ENCODE measurements around the gene KIF5A.

KIF5A gene

GRCh38 chr12:57604454-57604991 is 54.7 kb downstream of the KIF5A start, which contains the start of gene DTX3:
Gene DTX3 (plus strand): TSS chr12:57604824. CDS start chr12:57606518, 1,694 bp downstream.
- Histone ChIP-seq H3K4me1 (ENCODE audit: control insufficient read depth in 5 of 5, insufficient read depth in 5 of 5, low read length in 5 of 5) (peaks cover 2 to 23% (median 15%) of the 10 kb centered on the region in 5 donors), H3K9ac (ENCODE audit: low read length in 5 of 5) (peak within 1 kb of the TSS in 2 of 5 donors; percentile 39 to 50), H3K9me3 (ENCODE audit: control insufficient read depth in 5 of 5, low read length in 5 of 5) (no peaks in the 10 kb centered on the region), H3K27ac (ENCODE audit: low read depth, low read length) (peak within 1 kb of the TSS; percentile 37), H3K4me3 (ENCODE audit: low read depth in 1 of 5, low read length in 5 of 5) (peak within 1 kb of the TSS; percentile 54 to 72 (median 58)), H3K27me3 (ENCODE audit: control insufficient read depth in 5 of 5, insufficient read depth in 4 of 5, low read length in 5 of 5) (peaks cover 12 to 46% (median 31%) of the 10 kb centered on the region in 5 donors), H3K36me3 (ENCODE audit: control insufficient read depth in 5 of 5, insufficient read depth in 5 of 5, low read length in 5 of 5) (peaks cover 0 to 33% (median 26%) of the 10 kb centered on the region in 5 donors)

- H3K36me3 ChIP-seq (ENCODE audit: control insufficient read depth in 5 of 5, insufficient read depth in 5 of 5, low read length in 5 of 5), result peaks cover 0 to 26% (median 20%) of the 10 kb centered on the region in 5 donors
- H3K27ac ChIP-seq (ENCODE audit: low read depth, low read length), result peak overlapping the region; percentile 37
- peak overlapping the region in 1 of 5 donors; percentile 39 for H3K9ac ChIP-seq (ENCODE audit: low read length in 5 of 5)
- peaks cover 2 to 24% (median 17%) of the 10 kb centered on the region in 5 donors for H3K4me1 ChIP-seq (ENCODE audit: control insufficient read depth in 5 of 5, insufficient read depth in 5 of 5, low read length in 5 of 5)
- peak overlapping the region; percentile 13 to 56 (median 51) for H3K4me3 ChIP-seq (ENCODE audit: low read depth in 1 of 5, low read length in 5 of 5)
- peaks cover 12 to 49% (median 31%) of the 10 kb centered on the region in 5 donors for H3K27me3 ChIP-seq (ENCODE audit: control insufficient read depth in 5 of 5, insufficient read depth in 4 of 5, low read length in 5 of 5)
- H3K9me3 ChIP-seq (ENCODE audit: control insufficient read depth in 5 of 5, low read length in 5 of 5), result no peaks in the 10 kb centered on the region
Measured at GRCh38 chr12:57604992-57605810, 55.4 kb downstream of the KIF5A start.

- H3K4me1 ChIP-seq (ENCODE audit: control insufficient read depth in 5 of 5, insufficient read depth in 5 of 5, low read length in 5 of 5), result peaks cover 2 to 31% (median 24%) of the 10 kb centered on the region in 5 donors
- H3K27ac ChIP-seq (ENCODE audit: low read depth, low read length), result no peak overlapping the region
- H3K4me3 ChIP-seq (ENCODE audit: low read depth in 1 of 5, low read length in 5 of 5), result no peak overlapping the region
- H3K9ac ChIP-seq (ENCODE audit: low read length in 5 of 5), result no peak overlapping the region
- no peaks in the 10 kb centered on the region for H3K9me3 ChIP-seq (ENCODE audit: control insufficient read depth in 5 of 5, low read length in 5 of 5)
- peaks cover 0 to 20% (median 13%) of the 10 kb centered on the region in 5 donors for H3K36me3 ChIP-seq (ENCODE audit: control insufficient read depth in 5 of 5, insufficient read depth in 5 of 5, low read length in 5 of 5)
- H3K27me3 ChIP-seq (ENCODE audit: control insufficient read depth in 5 of 5, insufficient read depth in 4 of 5, low read length in 5 of 5), result peaks cover 13 to 55% (median 37%) of the 10 kb centered on the region in 5 donors
Measured at GRCh38 chr12:57605811-57606311, 56.0 kb downstream of the KIF5A start.

GRCh38 chr12:57606399-57606798 is 56.6 kb downstream of the KIF5A start:
- Histone ChIP-seq H3K9ac (ENCODE audit: low read length in 5 of 5) (no peak overlapping the region), H3K4me1 (ENCODE audit: control insufficient read depth in 5 of 5, insufficient read depth in 5 of 5, low read length in 5 of 5) (peaks cover 2 to 33% (median 29%) of the 10 kb centered on the region in 5 donors), H3K36me3 (ENCODE audit: control insufficient read depth in 5 of 5, insufficient read depth in 5 of 5, low read length in 5 of 5) (peaks cover 0 to 15% (median 10%) of the 10 kb centered on the region in 5 donors), H3K27ac (ENCODE audit: low read depth, low read length) (no peak overlapping the region), H3K9me3 (ENCODE audit: control insufficient read depth in 5 of 5, low read length in 5 of 5) (no peaks in the 10 kb centered on the region), H3K27me3 (ENCODE audit: control insufficient read depth in 5 of 5, insufficient read depth in 4 of 5, low read length in 5 of 5) (peaks cover 16 to 58% (median 40%) of the 10 kb centered on the region in 5 donors), H3K4me3 (ENCODE audit: low read depth in 1 of 5, low read length in 5 of 5) (no peak overlapping the region)

GRCh38 chr12:57606821-57607220 is 57.0 kb downstream of the KIF5A start:
- Histone ChIP-seq H3K4me3 (ENCODE audit: low read depth in 1 of 5, low read length in 5 of 5) (no peak overlapping the region), H3K27ac (ENCODE audit: low read depth, low read length) (no peak overlapping the region), H3K9ac (ENCODE audit: low read length in 5 of 5) (no peak overlapping the region)

GRCh38 chr12:57607958-57608663 is 58.3 kb downstream of the KIF5A start:
- peaks cover 2 to 41% (median 38%) of the 10 kb centered on the region in 5 donors for H3K4me1 ChIP-seq (ENCODE audit: control insufficient read depth in 5 of 5, insufficient read depth in 5 of 5, low read length in 5 of 5)

More at GRCh38 chr12:57606821-57607220, 57.0 kb downstream of the KIF5A start:
- Histone ChIP-seq H3K9me3 (ENCODE audit: control insufficient read depth in 5 of 5, low read length in 5 of 5) (no peaks in the 10 kb centered on the region), H3K36me3 (ENCODE audit: control insufficient read depth in 5 of 5, insufficient read depth in 5 of 5, low read length in 5 of 5) (peaks cover 0 to 11% (median 8%) of the 10 kb centered on the region in 5 donors), H3K4me1 (ENCODE audit: control insufficient read depth in 5 of 5, insufficient read depth in 5 of 5, low read length in 5 of 5) (peaks cover 2 to 35% (median 31%) of the 10 kb centered on the region in 5 donors), H3K27me3 (ENCODE audit: control insufficient read depth in 5 of 5, insufficient read depth in 4 of 5, low read length in 5 of 5) (peaks cover 16 to 59% (median 40%) of the 10 kb centered on the region in 5 donors)

GRCh38 chr12:57609101-57609780 is 59.4 kb downstream of the KIF5A start:
- no peak overlapping the region for H3K27ac ChIP-seq (ENCODE audit: low read depth, low read length)
- no peaks in the 10 kb centered on the region for H3K9me3 ChIP-seq (ENCODE audit: control insufficient read depth in 5 of 5, low read length in 5 of 5)

More at GRCh38 chr12:57607958-57608663, 58.3 kb downstream of the KIF5A start:
- H3K9ac ChIP-seq (ENCODE audit: low read length in 5 of 5), result no peak overlapping the region
- no peak overlapping the region for H3K27ac ChIP-seq (ENCODE audit: low read depth, low read length)
- no peaks in the 10 kb centered on the region for H3K9me3 ChIP-seq (ENCODE audit: control insufficient read depth in 5 of 5, low read length in 5 of 5)
- peaks cover 20 to 71% (median 50%) of the 10 kb centered on the region in 5 donors for H3K27me3 ChIP-seq (ENCODE audit: control insufficient read depth in 5 of 5, insufficient read depth in 4 of 5, low read length in 5 of 5)
- no peak overlapping the region for H3K4me3 ChIP-seq (ENCODE audit: low read depth in 1 of 5, low read length in 5 of 5)
- peaks cover 0 to 3% (median 0%) of the 10 kb centered on the region in 5 donors for H3K36me3 ChIP-seq (ENCODE audit: control insufficient read depth in 5 of 5, insufficient read depth in 5 of 5, low read length in 5 of 5)

GRCh38 chr12:57609781-57610553 is 60.1 kb downstream of the KIF5A start:
- Histone ChIP-seq H3K9ac (ENCODE audit: low read length in 5 of 5) (no peak overlapping the region), H3K27ac (ENCODE audit: low read depth, low read length) (peak overlapping the region; percentile 30), H3K4me1 (ENCODE audit: control insufficient read depth in 5 of 5, insufficient read depth in 5 of 5, low read length in 5 of 5) (peaks cover 0 to 29% (median 26%) of the 10 kb centered on the region in 5 donors)

More at GRCh38 chr12:57609101-57609780, 59.4 kb downstream of the KIF5A start:
- Histone ChIP-seq H3K9ac (ENCODE audit: low read length in 5 of 5) (no peak overlapping the region), H3K4me3 (ENCODE audit: low read depth in 1 of 5, low read length in 5 of 5) (no peak overlapping the region), H3K27me3 (ENCODE audit: control insufficient read depth in 5 of 5, insufficient read depth in 4 of 5, low read length in 5 of 5) (peaks cover 24 to 79% (median 60%) of the 10 kb centered on the region in 5 donors), H3K36me3 (ENCODE audit: control insufficient read depth in 5 of 5, insufficient read depth in 5 of 5, low read length in 5 of 5) (peaks cover 0 to 3% (median 0%) of the 10 kb centered on the region in 5 donors), H3K4me1 (ENCODE audit: control insufficient read depth in 5 of 5, insufficient read depth in 5 of 5, low read length in 5 of 5) (peaks cover 0 to 33% (median 31%) of the 10 kb centered on the region in 5 donors)

More at GRCh38 chr12:57609781-57610553, 60.1 kb downstream of the KIF5A start:
- Histone ChIP-seq H3K27me3 (ENCODE audit: control insufficient read depth in 5 of 5, insufficient read depth in 4 of 5, low read length in 5 of 5) (peaks cover 24 to 80% (median 61%) of the 10 kb centered on the region in 5 donors), H3K9me3 (ENCODE audit: control insufficient read depth in 5 of 5, low read length in 5 of 5) (no peaks in the 10 kb centered on the region), H3K36me3 (ENCODE audit: control insufficient read depth in 5 of 5, insufficient read depth in 5 of 5, low read length in 5 of 5) (peaks cover 0 to 4% (median 0%) of the 10 kb centered on the region in 5 donors), H3K4me3 (ENCODE audit: low read depth in 1 of 5, low read length in 5 of 5) (peak overlapping the region; percentile 16 to 63 (median 54))
